ENCODE results near the gene ACSBG1.

Gene ACSBG1

DNA sequence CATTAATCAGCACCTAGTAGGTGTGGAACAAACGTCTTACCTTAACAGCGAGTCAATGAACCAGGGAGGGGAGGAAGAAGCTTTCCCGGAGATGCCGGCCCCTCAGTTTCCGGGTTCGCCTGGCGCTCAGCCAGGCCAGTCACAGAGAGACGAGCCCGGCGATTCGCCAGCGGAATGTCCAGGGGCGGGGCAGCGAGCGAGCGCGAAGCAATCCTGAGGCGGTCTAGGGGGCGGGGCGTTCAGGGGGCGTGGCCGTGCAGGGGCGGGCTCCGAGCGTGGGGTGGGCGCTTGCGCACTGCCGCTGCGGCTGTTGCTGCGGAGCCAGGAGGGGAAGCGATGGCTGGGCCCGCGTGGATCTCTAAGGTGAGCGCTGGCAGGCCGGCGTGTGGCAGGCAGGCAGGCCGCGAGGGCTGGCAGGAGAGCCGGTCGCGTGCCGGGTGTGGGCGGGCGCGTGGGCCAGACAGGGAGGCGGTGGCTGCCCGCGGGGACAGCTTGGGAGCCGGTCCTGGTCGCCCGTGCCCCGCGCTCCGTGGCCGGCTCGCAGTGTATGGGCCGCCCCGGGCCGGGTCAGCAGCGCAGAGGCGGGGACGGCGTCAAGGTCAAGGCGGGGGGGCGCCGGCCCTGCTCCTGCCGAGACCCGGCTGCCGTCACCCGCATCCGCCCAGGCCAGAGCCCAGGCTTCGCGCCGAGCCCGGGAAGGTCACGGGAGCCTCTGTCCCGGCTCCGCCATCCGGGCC is 85.1 kb downstream of the ACSBG1 start, which contains the start of gene IDH3A:
Gene IDH3A, plus strand, starts transcription at position 295 of the 737 bp plus-strand sequence. Its CDS starts 42 bp downstream, at position 337.
- H3K4me3 ChIP-seq (ENCODE audit: low read depth, low read length): peak within 1 kb of the TSS; percentile 72
- TF ChIP-seq, protein P1, sequence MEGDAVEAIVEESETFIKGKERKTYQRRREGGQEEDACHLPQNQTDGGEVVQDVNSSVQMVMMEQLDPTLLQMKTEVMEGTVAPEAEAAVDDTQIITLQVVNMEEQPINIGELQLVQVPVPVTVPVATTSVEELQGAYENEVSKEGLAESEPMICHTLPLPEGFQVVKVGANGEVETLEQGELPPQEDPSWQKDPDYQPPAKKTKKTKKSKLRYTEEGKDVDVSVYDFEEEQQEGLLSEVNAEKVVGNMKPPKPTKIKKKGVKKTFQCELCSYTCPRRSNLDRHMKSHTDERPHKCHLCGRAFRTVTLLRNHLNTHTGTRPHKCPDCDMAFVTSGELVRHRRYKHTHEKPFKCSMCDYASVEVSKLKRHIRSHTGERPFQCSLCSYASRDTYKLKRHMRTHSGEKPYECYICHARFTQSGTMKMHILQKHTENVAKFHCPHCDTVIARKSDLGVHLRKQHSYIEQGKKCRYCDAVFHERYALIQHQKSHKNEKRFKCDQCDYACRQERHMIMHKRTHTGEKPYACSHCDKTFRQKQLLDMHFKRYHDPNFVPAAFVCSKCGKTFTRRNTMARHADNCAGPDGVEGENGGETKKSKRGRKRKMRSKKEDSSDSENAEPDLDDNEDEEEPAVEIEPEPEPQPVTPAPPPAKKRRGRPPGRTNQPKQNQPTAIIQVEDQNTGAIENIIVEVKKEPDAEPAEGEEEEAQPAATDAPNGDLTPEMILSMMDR (IDR thresholded peaks at IDR 0.05; ENCODE audit: low read depth, low read length): no peak
- in situ Hi-C loops (cut with HindIII; ENCODE audit: low sequenced_read_pairs): no loop called here
- peak; percentile 96 for DNase-seq (ENCODE audit: low read depth, low spot score)

DNA sequence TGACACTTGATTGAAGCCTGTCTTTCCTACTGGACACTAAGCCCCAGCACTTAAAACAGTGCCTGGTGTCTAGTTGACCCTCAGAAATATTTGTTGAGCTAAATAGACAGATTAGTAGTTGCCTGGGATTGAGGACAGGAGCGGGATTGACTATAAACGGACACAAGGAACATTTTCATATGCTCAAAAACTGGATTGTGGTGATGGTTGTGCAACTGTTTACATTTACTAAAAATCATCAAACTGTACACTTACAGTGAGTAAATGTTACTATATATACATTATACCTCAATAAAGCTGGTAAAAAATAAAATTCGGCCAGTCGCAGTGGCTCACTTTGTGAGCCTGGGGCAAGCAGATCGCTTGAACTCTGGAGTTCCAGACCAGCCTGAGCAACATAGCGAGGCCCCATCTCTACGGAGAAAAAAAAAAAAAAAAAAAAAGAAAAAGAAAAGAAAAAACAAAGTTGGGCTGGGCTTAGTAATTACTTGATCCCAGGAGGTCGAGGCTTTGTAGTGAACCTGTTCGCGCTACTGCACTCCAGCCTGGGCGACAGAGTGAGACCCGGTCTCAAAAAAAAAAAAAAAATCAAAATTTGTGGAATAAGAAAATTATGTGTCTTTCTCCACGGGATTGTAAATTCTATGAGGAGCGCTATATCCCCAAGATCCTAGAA is 85.8 kb downstream of the ACSBG1 start:
- DNase-seq (ENCODE audit: low read depth, low spot score): no peak
- H3K4me3 ChIP-seq (ENCODE audit: low read depth, low read length): peak overlapping the region; percentile 72
- in situ Hi-C loops (cut with HindIII; ENCODE audit: low sequenced_read_pairs): no loop called here
- TF ChIP-seq, protein P1 (IDR thresholded peaks at IDR 0.05; ENCODE audit: low read depth, low read length): no peak

DNA sequence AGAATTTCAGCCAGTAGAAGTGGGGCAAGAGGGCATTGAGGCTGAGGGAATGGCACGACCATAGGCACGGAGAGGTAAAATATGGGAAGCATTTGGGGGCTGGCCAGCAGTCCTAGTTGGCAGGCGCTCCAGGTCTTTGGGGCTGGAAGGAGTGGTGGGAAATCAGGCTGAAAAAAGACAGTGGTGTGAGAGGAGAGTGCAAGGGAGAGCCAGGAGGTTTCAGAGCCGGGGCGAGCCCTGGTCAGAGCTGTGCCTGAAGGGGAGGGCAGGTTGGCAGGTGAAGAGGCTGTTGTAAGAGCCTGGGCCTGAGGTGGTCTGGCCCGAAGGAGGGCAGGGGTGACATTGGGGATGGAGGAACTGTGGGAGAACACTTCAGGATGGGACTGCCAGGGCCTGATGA is 86.8 kb downstream of the ACSBG1 start:
- H3K4me3 ChIP-seq (ENCODE audit: low read depth, low read length): no peak overlapping the region
- DNase-seq (ENCODE audit: low read depth, low spot score): no peak
- in situ Hi-C loops (cut with HindIII; ENCODE audit: low sequenced_read_pairs): no loop called here
- TF ChIP-seq, protein P1 (IDR thresholded peaks at IDR 0.05; ENCODE audit: low read depth, low read length): no peak

DNA sequence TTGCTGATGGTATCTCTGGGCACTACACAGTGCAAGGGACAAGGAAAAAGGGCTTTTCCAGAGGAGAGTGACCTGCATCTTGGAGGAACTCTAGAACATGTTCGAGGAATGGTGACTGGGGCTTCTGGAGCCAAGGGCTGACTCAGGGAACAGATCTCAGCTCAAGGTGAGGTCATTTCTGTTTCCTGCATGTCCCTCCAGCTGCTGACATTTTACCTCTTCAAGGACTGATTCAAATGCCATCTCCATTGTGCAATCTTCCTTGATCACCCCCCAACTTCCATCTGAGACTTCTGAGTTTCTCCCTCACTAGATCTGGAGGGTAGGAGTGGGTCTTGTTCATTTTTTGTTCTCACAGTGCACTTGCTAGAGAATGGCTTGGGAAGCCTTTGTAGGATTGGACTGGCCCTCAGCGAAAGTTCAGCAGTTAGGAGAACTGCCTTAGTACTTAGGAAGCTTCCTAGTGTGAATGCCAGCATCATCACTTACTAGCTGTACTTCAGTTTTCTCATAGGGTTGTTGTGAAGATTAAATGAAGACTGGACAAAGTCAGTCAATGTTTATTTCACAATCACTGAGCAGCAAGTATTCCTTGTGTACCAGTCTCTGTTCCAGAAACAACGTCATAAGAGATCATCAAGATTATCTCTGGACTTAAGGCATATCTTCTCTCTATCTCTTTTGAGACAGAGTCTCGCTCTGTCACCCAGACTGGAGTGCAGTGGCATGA is 87.8 kb downstream of the ACSBG1 start:
- in situ Hi-C loops (cut with HindIII; ENCODE audit: low sequenced_read_pairs): no loop called here
- DNase-seq (ENCODE audit: low read depth, low spot score): no peak
- TF ChIP-seq, protein P1 (IDR thresholded peaks at IDR 0.05; ENCODE audit: low read depth, low read length): no peak
- no peak overlapping the region for H3K4me3 ChIP-seq (ENCODE audit: low read depth, low read length)

DNA sequence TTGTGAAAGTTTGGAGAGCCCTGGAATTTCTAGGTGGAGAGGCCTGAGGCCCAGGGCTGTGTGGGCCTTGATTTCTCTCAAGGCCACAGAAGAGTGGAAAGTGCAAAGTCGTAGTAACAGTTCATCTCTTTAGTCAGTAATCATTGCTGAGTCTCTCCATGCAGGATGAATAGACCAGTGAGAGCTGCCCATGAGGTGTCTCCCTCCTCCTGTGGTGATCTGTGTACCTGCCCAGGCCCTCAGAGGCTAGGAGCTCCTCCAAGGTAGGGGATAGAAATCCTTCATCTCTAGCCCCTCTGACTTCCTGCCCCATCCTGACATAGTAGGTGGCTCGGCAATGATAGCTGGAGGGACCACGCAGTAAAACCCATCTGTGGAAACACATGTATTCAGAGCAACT is 92.0 kb downstream of the ACSBG1 start:
- no peak overlapping the region for H3K4me3 ChIP-seq (ENCODE audit: low read depth, low read length)
- DNase-seq (ENCODE audit: low read depth, low spot score): no peak
- in situ Hi-C loops (cut with HindIII; ENCODE audit: low sequenced_read_pairs): no loop called here
- TF ChIP-seq, protein P1 (IDR thresholded peaks at IDR 0.05; ENCODE audit: low read depth, low read length): no peak

DNA sequence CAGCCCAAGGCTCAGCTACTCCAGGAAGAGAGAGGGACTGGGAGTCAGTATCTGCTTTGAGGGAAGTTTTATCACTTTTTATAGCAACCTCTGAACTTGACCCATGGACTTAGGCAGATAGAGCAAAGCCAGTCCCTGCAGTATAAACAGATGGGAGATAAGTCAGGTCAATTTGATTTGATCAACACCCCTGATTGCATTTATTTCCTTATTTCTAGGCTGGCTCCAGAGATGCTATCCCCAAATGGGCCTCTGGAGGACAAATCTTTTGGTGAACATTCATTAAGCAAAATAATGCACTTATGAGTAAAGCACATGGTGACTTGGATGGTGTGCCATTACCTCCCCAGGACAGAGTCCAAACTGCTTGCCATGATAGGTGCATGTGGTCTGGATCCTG is 94.1 kb downstream of the ACSBG1 start:
- H3K4me3 ChIP-seq (ENCODE audit: low read depth, low read length): no peak overlapping the region
- TF ChIP-seq, protein P1 (IDR thresholded peaks at IDR 0.05; ENCODE audit: low read depth, low read length): no peak
- in situ Hi-C loops (cut with HindIII; ENCODE audit: low sequenced_read_pairs): no loop called here
- no peak for DNase-seq (ENCODE audit: low read depth, low spot score)
